Measurements from ENCODE around the gene SLTM.

- TF ChIP-seq CTCF (optimal IDR thresholded peaks at IDR 0.05 in 1 of 3, IDR thresholded peaks at IDR 0.05 in 1 of 3, conservative IDR thresholded peaks at IDR 0.05 in 1 of 3; ENCODE audit: extremely low read depth in 1 of 3, insufficient read depth in 2 of 3, low read length in 3 of 3) (no peak), EZH2 (IDR thresholded peaks at IDR 0.05; ENCODE audit: low read length) (no peak)
Observed at GRCh38 chr15:58842713-58843396, 90.6 kb downstream of the SLTM start.

Data from keratinocyte (primary cell).